ENCODE measurements around the gene VCL. TPM values are rescaled to one million over a fixed set of nuclear protein-coding genes. Genes with fewer than 3 reads are reported as not detected.

Gene VCL
- total and polyA plus RNA-seq, 2 of the 8 experiments (the other 6 are each of a cell fraction or from before 2014, with no cell fraction given), result 119 to 377 TPM

- TF ChIP-seq CHD7 (IDR thresholded peaks at IDR 0.05; ENCODE audit: insufficient replicate concordance, low read length) (no peak), KDM5A (IDR thresholded peaks at IDR 0.05; ENCODE audit: low read length) (no peak), RFX5 (IDR thresholded peaks at IDR 0.05; ENCODE audit: borderline replicate concordance, low read depth, low read length) (no peak), ATF3 (IDR thresholded peaks at IDR 0.05; ENCODE audit: insufficient read depth, low read depth, low read length) (no peak), MAX (IDR thresholded peaks at IDR 0.05) (no peak), EGR1 (IDR thresholded peaks at IDR 0.05; ENCODE audit: borderline replicate concordance, low read depth, low read length) (no peak), JUND (IDR thresholded peaks at IDR 0.05; ENCODE audit: low read length) (no peak), CTCF (IDR thresholded peaks at IDR 0.05; ENCODE audit: control extremely low read depth in 1 of 3, insufficient read depth in 1 of 3, low read depth in 1 of 3, low read length in 3 of 3) (no peak), BACH1 (IDR thresholded peaks at IDR 0.05; ENCODE audit: low read length) (no peak)
Measured at GRCh38 chr10:74107391-74107790, 109.5 kb downstream of the VCL start (continued).

Measured in H1 (cell line).